Mesodermal cell (in vitro differentiated cells): ENCODE data around the gene ZNF680.
A peak's percentile ranks its signal among the peaks of the same experiment; 100 is the strongest.
"Not testable (repeated sequence)": the region's sequence is repeated elsewhere in the genome, so short reads cannot be mapped to it uniquely, and the experiment has no call there.

ENCODE experiments used
- H3K27ac ChIP-seq: 2 replicates; pipeline ENCODE4 v1.7.0; 2013; ENCODE audit warnings: mild to moderate bottlenecking, low read depth, low read length, moderate library complexity; ENCODE audit not compliant: severe bottlenecking
- H3K36me3 ChIP-seq: 2 replicates; pipeline ENCODE4 v1.7.1; 2013; ENCODE audit warnings: mild to moderate bottlenecking, low read length, moderate library complexity; ENCODE audit not compliant: control insufficient read depth, insufficient read depth
- H3K4me1 ChIP-seq: one replicate; pipeline ENCODE4 v1.7.1; 2013; ENCODE audit warnings: mild to moderate bottlenecking, low read length; ENCODE audit not compliant: insufficient read depth, control insufficient read depth, poor library complexity, severe bottlenecking
- H3K4me3 ChIP-seq: 2 replicates; pipeline ENCODE4 v1.7.0; 2013; ENCODE audit warnings: low read length, control low read depth, mild to moderate bottlenecking; ENCODE audit not compliant: insufficient read depth, poor library complexity, severe bottlenecking; ENCODE audit errors: extremely low read depth
- H3K9me3 ChIP-seq: 2 replicates; pipeline ENCODE4 v1.7.1; 2013; ENCODE audit warnings: mild to moderate bottlenecking, low read length, moderate library complexity; ENCODE audit not compliant: control insufficient read depth
- WGBS, 2 experiments: methylation state at CpG; one replicate each; pipeline ENCODE4 v1.1.5; 2013; ENCODE audit warnings: missing lambda C conversion rate in 2 of 2; ENCODE audit not compliant: insufficient coverage in 2 of 2; 5-methylcytosine and 5-hydroxymethylcytosine counted together

ZNF680 gene

DNA sequence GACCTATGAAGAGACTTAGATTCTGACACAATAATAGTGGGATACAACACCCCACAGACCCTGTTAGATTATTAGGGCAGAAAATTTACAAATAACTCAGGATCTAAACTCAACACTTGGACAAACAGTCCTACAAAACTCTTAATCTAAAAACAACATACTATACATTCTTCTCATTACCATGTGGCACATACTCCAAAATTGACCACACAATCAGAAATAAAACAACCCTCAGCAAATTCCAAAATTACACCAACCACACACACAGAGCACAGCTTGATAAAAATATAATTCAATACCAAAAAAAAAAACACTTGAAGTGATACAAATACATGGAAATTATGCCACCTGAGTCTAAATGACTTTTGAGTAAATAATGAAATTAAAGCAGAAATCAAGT is 7.8 kb downstream of the ZNF680 start:
- Histone ChIP-seq H3K4me1 (no peaks in the 10 kb centered on the region), H3K36me3 (peaks cover 37% of the 10 kb centered on the region), H3K9me3 (peaks cover 17% of the 10 kb centered on the region), H3K27ac (no peak overlapping the region), H3K4me3 (no peak overlapping the region)

DNA sequence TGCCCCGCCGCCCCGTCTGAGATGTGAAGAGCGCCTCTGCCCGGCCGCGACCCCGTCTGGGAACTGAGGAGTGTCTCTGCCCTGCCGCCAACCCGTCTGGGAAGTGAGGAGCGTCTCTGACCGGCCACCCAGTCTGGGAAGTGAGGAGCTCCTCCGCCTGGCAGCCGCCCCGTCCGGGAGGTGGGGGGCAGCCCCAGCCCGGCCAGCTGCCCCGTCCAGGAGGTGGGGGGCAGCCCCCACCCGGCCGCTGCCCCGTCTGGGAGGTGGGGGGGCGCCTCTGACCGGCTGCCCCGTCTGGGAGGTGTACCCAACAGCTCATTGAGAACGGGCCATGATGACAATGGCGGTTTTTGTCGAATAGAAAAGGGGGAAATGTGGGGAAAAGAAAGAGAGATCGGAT is 8.7 kb downstream of the ZNF680 start:
- H3K4me3 ChIP-seq, H3K27ac ChIP-seq, H3K4me1 ChIP-seq: not testable (repeated sequence)
- Histone ChIP-seq H3K9me3 (peaks cover 16% of the 10 kb centered on the region), H3K36me3 (peaks cover 38% of the 10 kb centered on the region)
- WGBS, 2 experiments, result 90 to 95% methylated on average over 2 to 9 of the region's 28 CpGs

- H3K36me3 ChIP-seq, result peaks cover 42% of the 10 kb centered on the region
- H3K9me3 ChIP-seq, result peaks cover 4% of the 10 kb centered on the region
- 94% methylated on average over 2 to 4 of the region's 6 CpGs for WGBS, 2 experiments
These were observed 11.3 kb downstream of the ZNF680 start for GRCh38 chr7:64551375-64552142.

GRCh38 chr7:64544010-64544409 is 18.9 kb downstream of the ZNF680 start:
- H3K36me3 ChIP-seq, result peaks cover 67% of the 10 kb centered on the region
- no peaks in the 10 kb centered on the region for H3K4me1 ChIP-seq
- 88 to 100% methylated on average over 1 of the region's 2 CpGs for WGBS, 2 experiments
- peaks cover 5% of the 10 kb centered on the region for H3K9me3 ChIP-seq
- no peak overlapping the region for H3K27ac ChIP-seq
- no peak overlapping the region for H3K4me3 ChIP-seq

More at GRCh38 chr7:64551375-64552142, 11.3 kb downstream of the ZNF680 start:
- no peaks in the 10 kb centered on the region for H3K4me1 ChIP-seq
- H3K4me3 ChIP-seq, result no peak overlapping the region
- H3K27ac ChIP-seq, result no peak overlapping the region

GRCh38 chr7:64541438-64542359 is 21.2 kb downstream of the ZNF680 start:
- no peaks in the 10 kb centered on the region for H3K4me1 ChIP-seq
- 84 to 86% methylated on average over 4 of the region's 5 CpGs for WGBS, 2 experiments
- peak overlapping the region; percentile 62 for H3K27ac ChIP-seq
- peaks cover 61% of the 10 kb centered on the region for H3K36me3 ChIP-seq
- H3K4me3 ChIP-seq, result no peak overlapping the region
- peaks cover 5% of the 10 kb centered on the region for H3K9me3 ChIP-seq

DNA sequence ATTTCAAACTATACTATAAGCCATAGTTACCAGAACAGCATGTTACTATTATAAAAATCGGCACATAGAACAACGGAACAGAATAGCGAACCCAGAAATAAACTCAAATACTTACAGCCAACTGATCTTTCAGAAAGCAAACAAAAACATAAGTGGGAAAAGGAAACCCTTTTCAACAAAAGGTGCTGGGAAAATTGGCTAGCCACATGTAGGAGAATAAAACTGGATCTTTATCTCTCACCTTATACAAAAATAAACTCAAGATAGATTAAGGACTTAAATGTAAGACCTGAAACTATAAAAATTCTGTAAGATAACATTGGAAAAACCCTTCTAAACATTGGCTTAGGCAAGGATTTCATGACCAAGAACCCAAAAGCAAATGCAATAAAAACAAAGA is 29.1 kb downstream of the ZNF680 start:
- Histone ChIP-seq H3K4me3 (no peak overlapping the region), H3K27ac (no peak overlapping the region), H3K9me3 (peaks cover 24% of the 10 kb centered on the region), H3K4me1 (no peaks in the 10 kb centered on the region), H3K36me3 (peaks cover 66% of the 10 kb centered on the region)
- WGBS, 2 experiments, result 90% methylated on average over 2 of the region's 3 CpGs; no CpG with 5 or more reads in 1 of the 2 experiments

GRCh38 chr7:64528770-64529169 is 34.1 kb downstream of the ZNF680 start:
- Histone ChIP-seq H3K4me1 (no peaks in the 10 kb centered on the region), H3K36me3 (peaks cover 56% of the 10 kb centered on the region), H3K9me3 (peaks cover 51% of the 10 kb centered on the region), H3K27ac (no peak overlapping the region), H3K4me3 (no peak overlapping the region)
- WGBS, 2 experiments, result 100% methylated on average over 1 of the region's 3 CpGs; no CpG with 5 or more reads in 1 of the 2 experiments

DNA sequence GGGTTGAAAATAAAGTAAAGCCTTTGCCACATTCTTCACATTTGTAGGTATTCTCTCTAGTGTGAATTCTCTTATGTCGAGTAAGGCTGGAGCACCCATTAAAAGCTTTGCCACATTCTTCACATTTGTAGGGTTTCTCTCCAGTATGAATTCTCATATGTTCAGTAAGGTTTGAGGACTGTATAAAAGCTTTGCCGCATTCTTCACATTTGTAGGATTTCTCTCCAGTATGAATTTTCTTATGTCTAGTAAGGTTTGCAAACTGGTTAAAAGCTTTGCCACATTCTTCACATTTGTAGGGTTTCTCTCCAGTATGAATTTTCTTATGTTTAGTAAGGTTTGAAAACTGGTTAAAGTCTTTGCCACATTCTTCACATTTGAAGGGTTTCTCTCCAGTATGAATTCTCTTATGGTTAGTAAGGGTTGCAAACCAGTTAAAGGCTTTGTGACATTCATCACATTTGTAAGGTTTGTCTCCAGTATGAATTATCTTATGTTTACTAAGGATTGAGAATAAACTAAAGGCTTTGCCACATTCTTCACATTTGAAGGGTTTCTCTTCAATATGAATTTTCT is 41.4 kb downstream of the ZNF680 start:
- H3K36me3 ChIP-seq, result peaks cover 31% of the 10 kb centered on the region
- 100% methylated on average over 1 of the region's 2 CpGs; no CpG with 5 or more reads in 1 of the 2 experiments for WGBS, 2 experiments

GRCh38 chr7:64516451-64516850 is 46.4 kb downstream of the ZNF680 start:
- Histone ChIP-seq H3K4me3 (no peak overlapping the region), H3K9me3 (peaks cover 54% of the 10 kb centered on the region), H3K36me3 (peaks cover 38% of the 10 kb centered on the region), H3K27ac (no peak overlapping the region), H3K4me1 (no peaks in the 10 kb centered on the region)
- 50 to 73% methylated on average over 1 to 2 of the region's 2 CpGs for WGBS, 2 experiments

More for the DNA sequence above, 41.4 kb downstream of the ZNF680 start:
- H3K27ac ChIP-seq, result no peak overlapping the region
- H3K4me1 ChIP-seq, result no peaks in the 10 kb centered on the region
- H3K9me3 ChIP-seq, result peaks cover 52% of the 10 kb centered on the region
- H3K4me3 ChIP-seq, result no peak overlapping the region

DNA sequence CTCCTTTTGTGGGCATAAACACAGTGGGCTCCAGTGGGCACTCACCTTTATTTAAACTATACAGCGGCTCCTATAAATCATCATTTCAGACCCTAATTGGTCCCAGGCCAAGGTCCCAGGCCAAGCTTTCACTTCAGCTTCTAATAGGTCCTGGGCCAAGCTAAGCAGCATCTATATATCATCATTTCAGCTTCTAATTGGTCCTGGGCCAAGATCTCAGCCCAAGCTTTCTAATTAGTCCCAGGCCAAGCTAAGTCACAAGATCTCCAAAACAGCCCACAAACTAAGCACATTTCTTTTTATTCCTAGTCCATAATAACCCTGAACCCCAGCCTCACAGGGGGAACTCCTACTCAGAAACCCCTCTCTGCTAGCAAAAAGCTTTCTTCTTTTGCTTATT is 47.1 kb downstream of the ZNF680 start:
- Histone ChIP-seq H3K9me3 (peaks cover 48% of the 10 kb centered on the region), H3K4me1 (no peaks in the 10 kb centered on the region), H3K36me3 (peaks cover 37% of the 10 kb centered on the region), H3K27ac (no peak overlapping the region), H3K4me3 (no peak overlapping the region)
- 86 to 100% methylated on average over 1 of the region's 1 CpG for WGBS, 2 experiments
